SIG-M5 (cell line): ENCODE measurements around the gene USP16.
"Not testable (repeated sequence)": the region's sequence is repeated elsewhere in the genome, so short reads cannot be mapped to it uniquely, and the experiment has no call there.

Experiments used
- DNase-seq: peaks from one replicate; lab custom pipeline; 2025; lab: John Stamatoyannopoulos, UW

The USP16 gene

GRCh38 chr21:29033871-29034270 lies 9.4 kb downstream of the USP16 start:
- no peak for DNase-seq

GRCh38 chr21:29034678-29035077 lies 10.2 kb downstream of the USP16 start:
- no peak for DNase-seq

GRCh38 chr21:29052224-29052623 lies 27.8 kb downstream of the USP16 start:
- no peak for DNase-seq

- DNase-seq, result no peak
Observed at GRCh38 chr21:29053011-29053553, 28.6 kb downstream of the USP16 start.

- no peak for DNase-seq
Observed at GRCh38 chr21:29053656-29054055, 29.2 kb downstream of the USP16 start.

- no peak for DNase-seq
Observed at GRCh38 chr21:29055080-29055479, 30.6 kb downstream of the USP16 start.

GRCh38 chr21:29056005-29056404 lies 31.5 kb downstream of the USP16 start:
- DNase-seq, result no peak

- no peak for DNase-seq
Observed at GRCh38 chr21:29056538-29057050, 32.1 kb downstream of the USP16 start.

- DNase-seq, result peak; percentile 80
Observed at GRCh38 chr21:29064850-29065481, 40.5 kb downstream of the USP16 start.

- no peak for DNase-seq
Observed at GRCh38 chr21:29072873-29073221, 48.4 kb downstream of the USP16 start.

GRCh38 chr21:29073222-29074006 lies 48.9 kb downstream of the USP16 start, which contains the start of gene CCT8:
Gene CCT8, minus strand, starts transcription at chr21:29073648. Its CDS starts 58 bp downstream, at chr21:29073590.
- peak; percentile 97 for DNase-seq

- no peak for DNase-seq
Observed at GRCh38 chr21:29074007-29074376, 49.5 kb downstream of the USP16 start.

GRCh38 chr21:29074783-29075182 lies 50.3 kb downstream of the USP16 start:
- DNase-seq, result no peak

GRCh38 chr21:29075706-29076466 lies 51.4 kb downstream of the USP16 start:
- DNase-seq, result no peak

- DNase-seq, result not testable (repeated sequence)
Observed at GRCh38 chr21:29076731-29077640, 52.5 kb downstream of the USP16 start.

GRCh38 chr21:29077651-29078090 lies 53.2 kb downstream of the USP16 start:
- DNase-seq, result no peak

- no peak for DNase-seq
Observed at GRCh38 chr21:29078869-29079767, 54.6 kb downstream of the USP16 start.

- DNase-seq, result no peak
Observed at GRCh38 chr21:29080454-29080941, 56.0 kb downstream of the USP16 start.

GRCh38 chr21:29082046-29082815 lies 57.8 kb downstream of the USP16 start:
- DNase-seq, result no peak
